ENCODE data around the gene BSN. TPM values are rescaled to one million over a fixed set of nuclear protein-coding genes. Genes with fewer than 3 reads are reported as not detected.

The BSN gene
- total RNA-seq, 1 experiment from 2014 or later, result 0.92 TPM

GRCh38 chr3:49529567-49529966 is 24.7 kb upstream of the BSN start:
- H3K27me3 Mint-ChIP-seq (ENCODE audit: unreplicated experiment), result no peaks in the 10 kb centered on the region

GRCh38 chr3:49530231-49530630 is 24.0 kb upstream of the BSN start:
- no peak overlapping the region for H3K4me3 Mint-ChIP-seq (ENCODE audit: low read depth, unreplicated experiment)
- DNase-seq, result no peak
- intact Hi-C loops (cut with micrococcal nuclease; ENCODE audit: unreplicated experiment), result no loop called here
- TF ChIP-seq CTCF (IDR thresholded peaks at IDR 0.05; ENCODE audit: unreplicated experiment), result no peak
- no peak overlapping the region for H3K27ac Mint-ChIP-seq (ENCODE audit: unreplicated experiment)
- H3K4me1 Mint-ChIP-seq (ENCODE audit: low read depth, unreplicated experiment), result peaks cover 8% of the 10 kb centered on the region
- no TSS peak for BruUV-seq (replicated peaks)
- H3K9me3 Mint-ChIP-seq (ENCODE audit: low read depth, unreplicated experiment), result no peaks in the 10 kb centered on the region
- CTCF ChIA-PET, result no interaction called here
- no peaks in the 10 kb centered on the region for H3K27me3 Mint-ChIP-seq (ENCODE audit: unreplicated experiment)
- peaks cover 42% of the 10 kb centered on the region for H3K36me3 Mint-ChIP-seq (ENCODE audit: insufficient read depth, unreplicated experiment)

More at GRCh38 chr3:49529567-49529966, 24.7 kb upstream of the BSN start:
- Mint-ChIP-seq H3K9me3 (ENCODE audit: low read depth, unreplicated experiment) (no peaks in the 10 kb centered on the region), H3K4me1 (ENCODE audit: low read depth, unreplicated experiment) (peaks cover 8% of the 10 kb centered on the region), H3K36me3 (ENCODE audit: insufficient read depth, unreplicated experiment) (peaks cover 44% of the 10 kb centered on the region), H3K27ac (ENCODE audit: unreplicated experiment) (no peak overlapping the region), H3K4me3 (ENCODE audit: low read depth, unreplicated experiment) (no peak overlapping the region)
- CTCF ChIA-PET, result no interaction called here
- no peak for TF ChIP-seq CTCF (IDR thresholded peaks at IDR 0.05; ENCODE audit: unreplicated experiment)
- intact Hi-C loops (cut with micrococcal nuclease; ENCODE audit: unreplicated experiment), result no loop called here
- BruUV-seq (replicated peaks), result no TSS peak
- DNase-seq, result no peak

- no peak for TF ChIP-seq CTCF (IDR thresholded peaks at IDR 0.05; ENCODE audit: unreplicated experiment)
- Mint-ChIP-seq H3K4me1 (ENCODE audit: low read depth, unreplicated experiment) (peaks cover 8% of the 10 kb centered on the region), H3K36me3 (ENCODE audit: insufficient read depth, unreplicated experiment) (peaks cover 37% of the 10 kb centered on the region), H3K27ac (ENCODE audit: unreplicated experiment) (no peak overlapping the region), H3K9me3 (ENCODE audit: low read depth, unreplicated experiment) (no peaks in the 10 kb centered on the region), H3K4me3 (ENCODE audit: low read depth, unreplicated experiment) (no peak overlapping the region), H3K27me3 (ENCODE audit: unreplicated experiment) (no peaks in the 10 kb centered on the region)
- no peak for DNase-seq
- intact Hi-C loops (cut with micrococcal nuclease; ENCODE audit: unreplicated experiment), result no loop called here
- no TSS peak for BruUV-seq (replicated peaks)
- CTCF ChIA-PET, result no interaction called here
Measured at GRCh38 chr3:49530701-49531100, 23.6 kb upstream of the BSN start.

- intact Hi-C loops (cut with micrococcal nuclease; ENCODE audit: unreplicated experiment), result no loop called here
- Mint-ChIP-seq H3K4me3 (ENCODE audit: low read depth, unreplicated experiment) (no peak overlapping the region), H3K27me3 (ENCODE audit: unreplicated experiment) (no peaks in the 10 kb centered on the region), H3K36me3 (ENCODE audit: insufficient read depth, unreplicated experiment) (peaks cover 32% of the 10 kb centered on the region), H3K4me1 (ENCODE audit: low read depth, unreplicated experiment) (peaks cover 8% of the 10 kb centered on the region), H3K27ac (ENCODE audit: unreplicated experiment) (no peak overlapping the region), H3K9me3 (ENCODE audit: low read depth, unreplicated experiment) (no peaks in the 10 kb centered on the region)
- CTCF ChIA-PET, result no interaction called here
- BruUV-seq (replicated peaks), result no TSS peak
- no peak for TF ChIP-seq CTCF (IDR thresholded peaks at IDR 0.05; ENCODE audit: unreplicated experiment)
- no peak for DNase-seq
Measured at GRCh38 chr3:49531218-49531617, 23.1 kb upstream of the BSN start.
